ENCODE measurements around the gene NLRC5.
"Not testable (repeated sequence)": the region's sequence is repeated elsewhere in the genome, so short reads cannot be mapped to it uniquely, and the experiment has no call there.

NLRC5 gene

GRCh38 chr16:56970934-56971767, 18.2 kb upstream of the NLRC5 start:
- H3K4me3 ChIP-seq (ENCODE audit: low read depth, low read length), result no peak overlapping the region
- TF ChIP-seq, protein P1, sequence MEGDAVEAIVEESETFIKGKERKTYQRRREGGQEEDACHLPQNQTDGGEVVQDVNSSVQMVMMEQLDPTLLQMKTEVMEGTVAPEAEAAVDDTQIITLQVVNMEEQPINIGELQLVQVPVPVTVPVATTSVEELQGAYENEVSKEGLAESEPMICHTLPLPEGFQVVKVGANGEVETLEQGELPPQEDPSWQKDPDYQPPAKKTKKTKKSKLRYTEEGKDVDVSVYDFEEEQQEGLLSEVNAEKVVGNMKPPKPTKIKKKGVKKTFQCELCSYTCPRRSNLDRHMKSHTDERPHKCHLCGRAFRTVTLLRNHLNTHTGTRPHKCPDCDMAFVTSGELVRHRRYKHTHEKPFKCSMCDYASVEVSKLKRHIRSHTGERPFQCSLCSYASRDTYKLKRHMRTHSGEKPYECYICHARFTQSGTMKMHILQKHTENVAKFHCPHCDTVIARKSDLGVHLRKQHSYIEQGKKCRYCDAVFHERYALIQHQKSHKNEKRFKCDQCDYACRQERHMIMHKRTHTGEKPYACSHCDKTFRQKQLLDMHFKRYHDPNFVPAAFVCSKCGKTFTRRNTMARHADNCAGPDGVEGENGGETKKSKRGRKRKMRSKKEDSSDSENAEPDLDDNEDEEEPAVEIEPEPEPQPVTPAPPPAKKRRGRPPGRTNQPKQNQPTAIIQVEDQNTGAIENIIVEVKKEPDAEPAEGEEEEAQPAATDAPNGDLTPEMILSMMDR (IDR thresholded peaks at IDR 0.05; ENCODE audit: insufficient read depth, low read depth, low read length, missing control alignments), result no peak
- DNase-seq (ENCODE audit: low read depth), result peak; percentile 90

- no peak overlapping the region for H3K4me3 ChIP-seq (ENCODE audit: low read depth, low read length)
- DNase-seq (ENCODE audit: low read depth), result no peak
- TF ChIP-seq, protein P1 (IDR thresholded peaks at IDR 0.05; ENCODE audit: insufficient read depth, low read depth, low read length, missing control alignments), result no peak
Measured at GRCh38 chr16:56971768-56972043, 17.7 kb upstream of the NLRC5 start.

- peak; percentile 53 for DNase-seq (ENCODE audit: low read depth)
- H3K4me3 ChIP-seq (ENCODE audit: low read depth, low read length), result no peak overlapping the region
- TF ChIP-seq, protein P1 (IDR thresholded peaks at IDR 0.05; ENCODE audit: insufficient read depth, low read depth, low read length, missing control alignments), result no peak
Measured at GRCh38 chr16:56972403-56973293, 16.7 kb upstream of the NLRC5 start.

DNA sequence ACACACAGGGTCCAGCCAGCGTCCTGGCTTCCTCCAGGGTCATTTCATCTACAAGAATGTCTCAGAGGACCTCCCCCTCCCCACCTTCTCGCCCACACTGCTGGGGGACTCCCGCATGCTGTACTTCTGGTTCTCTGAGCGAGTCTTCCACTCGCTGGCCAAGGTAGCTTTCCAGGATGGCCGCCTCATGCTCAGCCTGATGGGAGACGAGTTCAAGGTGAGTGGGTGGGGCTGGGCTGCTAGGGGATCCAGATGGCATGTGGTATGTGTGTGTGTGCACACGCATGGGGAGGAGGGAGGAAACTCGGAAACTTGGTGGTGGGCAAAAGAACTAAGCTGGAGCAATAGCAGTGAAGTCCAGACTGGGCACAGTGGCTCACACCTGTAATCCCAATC, 16.1 kb upstream of the NLRC5 start:
- H3K4me3 ChIP-seq (ENCODE audit: low read depth, low read length), result no peak overlapping the region
- TF ChIP-seq, protein P1 (IDR thresholded peaks at IDR 0.05; ENCODE audit: insufficient read depth, low read depth, low read length, missing control alignments), result no peak
- no peak for DNase-seq (ENCODE audit: low read depth)

- peak; percentile 60 for DNase-seq (ENCODE audit: low read depth)
Measured at GRCh38 chr16:56973899-56974298, 15.5 kb upstream of the NLRC5 start.

DNA sequence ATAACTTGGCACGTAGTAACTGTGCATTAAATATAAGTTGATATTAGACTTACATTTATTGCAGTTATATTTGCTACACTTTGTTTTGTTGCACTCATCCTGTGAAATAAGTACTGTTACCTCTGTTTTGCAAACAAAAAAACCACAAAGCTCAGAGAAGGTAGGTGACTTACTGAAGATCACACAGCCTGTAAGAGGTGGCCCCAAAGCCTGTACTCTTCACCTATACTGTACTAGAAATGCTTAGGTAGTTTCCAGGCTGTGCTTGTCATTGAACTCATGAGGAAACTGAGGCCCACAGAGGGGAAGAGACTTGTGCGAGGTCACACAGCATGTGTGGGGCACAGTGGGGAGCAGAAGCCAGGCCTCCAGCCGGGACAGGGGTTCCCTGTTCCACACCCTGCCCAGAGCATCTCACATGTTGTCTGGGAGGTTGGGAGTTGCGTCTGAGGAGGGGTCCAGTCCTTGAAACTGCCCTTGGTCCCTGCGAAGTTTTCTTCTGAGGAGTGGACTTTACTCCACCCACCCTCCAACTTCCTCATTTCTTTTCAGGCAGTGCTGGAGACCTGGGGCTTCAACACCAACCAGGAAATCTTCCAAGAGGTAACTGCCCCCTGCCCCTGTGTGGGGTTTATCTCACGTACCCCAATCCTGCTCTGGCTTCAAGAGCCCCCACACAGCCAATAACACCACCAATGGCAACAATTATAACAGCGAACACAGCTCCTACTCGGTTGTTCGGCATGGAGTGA, 14.6 kb upstream of the NLRC5 start:
- no peak for DNase-seq (ENCODE audit: low read depth)
- TF ChIP-seq, protein P1 (IDR thresholded peaks at IDR 0.05; ENCODE audit: insufficient read depth, low read depth, low read length, missing control alignments), result no peak
- H3K4me3 ChIP-seq (ENCODE audit: low read depth, low read length), result no peak overlapping the region

More at GRCh38 chr16:56973899-56974298, 15.5 kb upstream of the NLRC5 start:
- H3K4me3 ChIP-seq (ENCODE audit: low read depth, low read length), result not testable (repeated sequence)

DNA sequence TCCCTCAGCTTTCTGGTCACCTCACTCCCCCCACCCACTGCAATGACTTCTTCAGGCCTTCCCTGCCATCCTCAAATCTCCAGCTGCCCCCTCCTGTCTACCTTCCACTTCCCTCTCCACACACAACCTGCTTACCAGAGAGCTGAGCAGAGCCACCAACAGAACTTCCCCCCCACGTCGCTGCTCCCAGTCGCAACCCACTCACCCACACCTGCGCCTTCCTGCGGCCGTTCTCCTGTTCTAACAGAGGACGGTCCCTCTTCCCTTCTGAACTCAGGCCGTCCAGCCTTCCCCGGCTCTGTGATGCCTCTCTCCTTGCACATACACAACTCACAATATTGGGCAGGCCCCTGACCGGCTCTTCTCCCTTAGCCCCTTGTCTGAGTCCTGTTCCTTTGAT, 13.6 kb upstream of the NLRC5 start:
- TF ChIP-seq, protein P1 (IDR thresholded peaks at IDR 0.05; ENCODE audit: insufficient read depth, low read depth, low read length, missing control alignments), result no peak
- H3K4me3 ChIP-seq (ENCODE audit: low read depth, low read length), result no peak overlapping the region
- DNase-seq (ENCODE audit: low read depth), result no peak
